Suppressor macrophage treated with lipopolysaccharide for 1 hour (primary cell): ENCODE measurements around the gene CPEB3.
"Not testable (repeated sequence)": the region's sequence is repeated elsewhere in the genome, so short reads cannot be mapped to it uniquely, and the experiment has no call there.

Experiments
- DNase-seq, 3 donors: peaks; one replicate each; pipeline ENCODE4 v3.0.0-alpha.2; 2020 to 2022

Gene CPEB3

GRCh38 chr10:92091965-92092364 is 198.9 kb downstream of the CPEB3 start:
- no peak for DNase-seq

- peak; percentile 75 to 81 (median 81) for DNase-seq
Observed at GRCh38 chr10:92087750-92088395, 203.0 kb downstream of the CPEB3 start.

GRCh38 chr10:92082583-92083280 is 208.1 kb downstream of the CPEB3 start:
- DNase-seq: peak; percentile 22 to 50 (median 44)

GRCh38 chr10:92081641-92082040 is 209.2 kb downstream of the CPEB3 start:
- DNase-seq: no peak

- DNase-seq: no peak
Observed at GRCh38 chr10:92080244-92080643, 210.6 kb downstream of the CPEB3 start.

GRCh38 chr10:92079003-92079402 is 211.9 kb downstream of the CPEB3 start:
- DNase-seq: no peak

GRCh38 chr10:92076722-92077121 is 214.2 kb downstream of the CPEB3 start:
- no peak for DNase-seq

GRCh38 chr10:92075829-92076228 is 215.0 kb downstream of the CPEB3 start:
- DNase-seq: no peak

- DNase-seq: peak; percentile 12 to 44 (median 25)
Observed at GRCh38 chr10:92074126-92074887, 216.6 kb downstream of the CPEB3 start.

GRCh38 chr10:92068900-92069299 is 222.0 kb downstream of the CPEB3 start:
- no peak for DNase-seq

- no peak for DNase-seq
Observed at GRCh38 chr10:92066386-92066785, 224.5 kb downstream of the CPEB3 start.

GRCh38 chr10:92064506-92064905 is 226.4 kb downstream of the CPEB3 start:
- no peak for DNase-seq

GRCh38 chr10:92062273-92062672 is 228.6 kb downstream of the CPEB3 start:
- no peak for DNase-seq

GRCh38 chr10:92054807-92055206 is 236.1 kb downstream of the CPEB3 start:
- DNase-seq: no peak

- DNase-seq: no peak
Observed at GRCh38 chr10:92052741-92053140, 238.1 kb downstream of the CPEB3 start.

GRCh38 chr10:92052088-92052487 is 238.8 kb downstream of the CPEB3 start:
- no peak for DNase-seq

GRCh38 chr10:92047215-92047614 is 243.7 kb downstream of the CPEB3 start:
- DNase-seq: no peak

- no peak for DNase-seq
Observed at GRCh38 chr10:92045641-92046106, 245.2 kb downstream of the CPEB3 start.

- no peak for DNase-seq
Observed at GRCh38 chr10:92042541-92042940, 248.3 kb downstream of the CPEB3 start.

- no peak for DNase-seq
Observed at GRCh38 chr10:92038949-92039348, 251.9 kb downstream of the CPEB3 start.

GRCh38 chr10:92033070-92033469 is 257.8 kb downstream of the CPEB3 start:
- DNase-seq: not testable (repeated sequence)

- DNase-seq: no peak
Observed at GRCh38 chr10:92031580-92031979, 259.3 kb downstream of the CPEB3 start.

- DNase-seq: no peak
Observed at GRCh38 chr10:92027141-92027540, 263.7 kb downstream of the CPEB3 start.

- not testable (repeated sequence) for DNase-seq
Observed at GRCh38 chr10:92025340-92025739, 265.5 kb downstream of the CPEB3 start.
